Measurements from ENCODE around the gene ANAPC15.
A peak's percentile ranks its signal among the peaks of the same experiment; 100 is the strongest.

ANAPC15 gene

GRCh38 chr11:72085621-72086351 is 26.7 kb downstream of the ANAPC15 start:
- no peak for DNase-seq (ENCODE audit: low read depth, low spot score)

DNA sequence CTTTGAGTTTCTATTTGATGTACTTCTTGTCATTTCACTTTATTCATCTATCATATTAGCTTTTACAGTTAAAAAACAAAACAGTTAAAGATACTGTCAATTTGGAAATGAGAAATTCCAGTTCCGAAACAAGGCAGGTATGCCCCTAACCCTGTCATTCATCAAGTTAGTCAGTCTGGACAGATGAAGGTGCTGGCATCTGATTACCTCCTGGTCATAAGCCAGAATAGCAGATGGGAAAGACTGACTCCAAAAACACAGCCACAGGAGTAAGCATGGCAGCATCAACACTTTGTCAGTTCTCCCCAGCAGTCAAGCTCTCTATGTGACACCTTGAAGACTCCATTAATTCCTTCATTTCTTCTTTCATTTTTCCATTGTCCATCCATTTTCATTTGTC is 27.5 kb downstream of the ANAPC15 start:
- DNase-seq (ENCODE audit: low read depth, low spot score), result no peak

DNA sequence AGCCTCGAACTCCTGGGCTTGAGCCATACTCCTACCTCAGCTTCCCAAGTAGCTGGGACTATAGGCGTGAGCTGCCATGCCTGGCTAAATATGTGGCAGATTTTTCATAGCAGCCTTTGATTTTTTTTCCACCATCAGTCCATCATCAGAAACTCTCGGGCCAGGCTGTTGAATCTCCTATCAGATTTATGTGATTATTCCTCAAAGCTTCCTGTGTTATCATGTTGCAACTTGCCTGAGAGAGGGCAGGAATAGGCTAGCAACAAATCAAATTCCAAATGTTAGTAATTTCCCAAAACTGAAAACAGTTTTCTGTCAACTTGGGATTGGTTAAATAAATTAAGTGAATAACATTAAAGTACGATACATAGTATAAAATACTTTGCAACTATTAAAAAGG is 28.4 kb downstream of the ANAPC15 start:
- no peak for DNase-seq (ENCODE audit: low read depth, low spot score)

GRCh38 chr11:72083414-72083813 is 29.1 kb downstream of the ANAPC15 start:
- DNase-seq (ENCODE audit: low read depth, low spot score), result no peak

DNA sequence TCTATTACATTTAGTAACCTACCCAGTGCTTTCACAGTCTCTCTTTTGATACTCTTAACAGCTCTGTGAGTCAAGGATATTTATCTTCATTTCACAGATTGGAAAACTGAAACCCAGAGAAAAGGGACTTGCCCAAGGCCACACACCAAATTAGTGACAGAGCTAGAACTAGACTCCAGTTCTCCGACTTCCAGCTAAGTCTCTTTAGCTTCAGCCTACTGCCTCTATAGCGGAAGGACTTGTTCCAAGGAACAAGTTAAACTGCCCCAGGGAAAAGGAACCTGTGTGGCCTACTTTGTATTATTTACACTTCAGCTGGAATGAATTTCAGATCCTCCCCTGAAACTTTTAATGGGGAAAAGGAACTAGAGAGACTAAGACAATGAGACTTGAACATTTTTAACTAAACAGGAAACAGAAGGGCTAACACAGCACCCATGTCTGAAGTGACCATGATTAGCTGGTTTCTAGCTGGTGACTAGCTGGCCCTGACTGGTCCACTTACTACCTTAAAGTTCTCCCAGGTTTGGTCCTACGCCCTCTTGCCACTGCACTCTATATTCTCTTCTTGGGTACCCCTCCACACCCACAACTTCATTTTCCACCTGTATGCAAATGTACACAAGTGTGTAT is 30.6 kb downstream of the ANAPC15 start:
- no peak for DNase-seq (ENCODE audit: low read depth, low spot score)

GRCh38 chr11:72081184-72081644 is 31.3 kb downstream of the ANAPC15 start:
- DNase-seq (ENCODE audit: low read depth, low spot score), result no peak

DNA sequence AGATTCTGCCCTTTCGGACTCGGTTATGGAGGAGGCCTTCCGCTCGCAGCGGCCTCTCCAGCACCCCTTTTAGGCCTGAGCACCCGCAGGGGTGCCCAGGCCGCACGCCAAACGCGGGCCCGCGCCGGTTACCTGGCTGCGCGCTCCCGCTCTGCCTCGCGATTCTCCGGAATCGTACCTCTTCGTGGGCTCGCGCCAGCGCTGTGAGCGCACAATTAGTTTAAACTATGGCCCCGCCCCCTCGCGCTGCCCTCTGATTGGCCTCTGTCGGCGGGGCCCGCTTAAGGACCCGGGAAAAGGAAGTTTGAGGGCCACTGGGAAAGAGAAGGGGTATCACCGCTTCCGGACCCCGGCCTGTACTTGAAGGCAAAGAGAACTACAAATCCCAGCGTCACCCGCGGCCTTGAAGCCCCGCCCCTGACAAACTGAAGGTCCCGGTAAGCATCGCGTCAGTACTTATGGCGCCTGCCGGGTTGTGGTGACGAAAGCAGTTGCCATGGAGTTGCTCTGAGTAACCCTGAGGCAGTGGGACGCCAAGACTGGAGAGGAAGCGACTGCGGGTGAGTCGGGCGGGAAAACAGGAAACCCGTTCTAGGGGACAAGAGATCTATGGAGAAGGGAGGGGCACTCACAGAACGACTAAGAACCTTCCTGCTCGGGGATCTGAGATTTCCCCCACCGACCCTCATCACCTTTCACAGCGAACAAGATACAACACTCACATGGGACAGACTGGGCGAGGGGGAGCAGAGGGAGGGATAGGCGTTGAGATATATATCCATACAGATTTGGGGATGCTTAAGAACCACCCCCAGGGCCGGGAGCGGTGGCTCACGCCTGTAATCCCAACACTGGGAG is 31.9 kb downstream of the ANAPC15 start, which contains the start of the genes LRRC51 and NUMA1:
TSS of gene LRRC51 (plus strand) at position 525 of the 858 bp plus-strand sequence. CDS start 8,234 bp downstream, outside the sequence.
TSS of gene NUMA1 (minus strand) at position 217 of the 858 bp plus-strand sequence. CDS start 44,599 bp downstream, outside the sequence.
- peak; percentile 99 for DNase-seq (ENCODE audit: low read depth, low spot score)

GRCh38 chr11:72079819-72080325 is 32.6 kb downstream of the ANAPC15 start:
- no peak for DNase-seq (ENCODE audit: low read depth, low spot score)

DNA sequence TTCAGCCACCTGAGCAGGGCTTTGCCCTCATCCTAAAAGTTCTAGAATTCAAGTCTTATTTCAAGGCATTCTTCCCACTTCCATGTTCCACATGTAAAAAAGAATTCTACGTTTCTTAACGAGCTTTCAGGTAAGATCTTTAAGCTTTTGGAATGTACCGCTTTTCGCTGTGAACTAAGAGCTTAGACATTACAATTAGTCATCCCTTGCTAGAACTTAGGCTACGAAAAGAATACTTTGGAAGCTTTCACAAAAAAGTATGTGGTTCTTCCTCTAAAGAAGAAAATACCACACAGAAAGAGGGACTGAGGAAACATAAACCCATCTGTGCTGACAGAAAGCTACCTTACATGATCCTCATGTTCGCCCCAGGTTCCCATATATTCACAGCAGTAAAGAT is 34.0 kb downstream of the ANAPC15 start:
- no peak for DNase-seq (ENCODE audit: low read depth, low spot score)

GRCh38 chr11:72075756-72076155 is 36.7 kb downstream of the ANAPC15 start:
- no peak for DNase-seq (ENCODE audit: low read depth, low spot score)

- no peak for DNase-seq (ENCODE audit: low read depth, low spot score)
These were observed 37.4 kb downstream of the ANAPC15 start for GRCh38 chr11:72075109-72075508.

DNA sequence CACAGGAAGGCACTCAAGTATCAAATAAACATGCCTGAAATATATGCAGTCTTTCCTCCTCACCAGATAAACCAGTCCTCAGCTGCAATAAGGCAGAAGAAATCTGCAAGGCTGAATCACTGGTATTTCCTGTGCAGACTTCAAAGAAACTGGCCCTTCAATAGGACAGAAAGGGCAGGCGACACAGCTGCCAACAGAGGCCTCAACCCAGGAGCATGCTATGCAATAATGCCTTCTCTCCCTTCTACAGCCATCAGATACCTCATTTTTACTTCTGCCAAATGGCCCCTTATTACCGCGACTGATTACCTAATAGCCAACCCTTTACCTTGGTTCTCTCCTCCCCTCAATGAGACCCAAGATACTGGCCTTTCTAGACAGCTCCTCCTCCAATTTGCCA is 40.1 kb downstream of the ANAPC15 start:
- DNase-seq (ENCODE audit: low read depth, low spot score), result no peak

GRCh38 chr11:72070491-72070890 is 42.0 kb downstream of the ANAPC15 start:
- DNase-seq (ENCODE audit: low read depth, low spot score), result no peak

GRCh38 chr11:72069787-72070251 is 42.7 kb downstream of the ANAPC15 start:
- DNase-seq (ENCODE audit: low read depth, low spot score), result no peak

DNA sequence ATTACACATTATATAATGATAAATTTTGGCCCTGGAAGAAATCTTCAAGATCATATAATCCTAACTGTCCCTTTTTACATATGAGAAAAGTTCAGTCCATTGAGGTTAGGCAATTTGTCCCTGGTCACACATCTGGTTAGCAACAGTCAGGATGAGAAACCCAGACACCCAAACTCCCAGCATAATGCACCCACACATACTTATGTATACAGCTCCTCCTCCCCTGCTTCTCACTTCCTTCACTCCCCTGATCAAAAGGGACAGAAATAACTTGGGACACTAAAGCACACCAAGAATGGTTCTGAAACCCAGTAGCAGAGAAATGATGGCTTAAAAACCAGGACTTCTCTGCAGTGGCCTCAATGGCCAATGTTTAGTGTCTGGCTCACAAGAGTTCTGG is 43.3 kb downstream of the ANAPC15 start:
- no peak for DNase-seq (ENCODE audit: low read depth, low spot score)

GRCh38 chr11:72067676-72068075 is 44.8 kb downstream of the ANAPC15 start:
- DNase-seq (ENCODE audit: low read depth, low spot score), result no peak

DNA sequence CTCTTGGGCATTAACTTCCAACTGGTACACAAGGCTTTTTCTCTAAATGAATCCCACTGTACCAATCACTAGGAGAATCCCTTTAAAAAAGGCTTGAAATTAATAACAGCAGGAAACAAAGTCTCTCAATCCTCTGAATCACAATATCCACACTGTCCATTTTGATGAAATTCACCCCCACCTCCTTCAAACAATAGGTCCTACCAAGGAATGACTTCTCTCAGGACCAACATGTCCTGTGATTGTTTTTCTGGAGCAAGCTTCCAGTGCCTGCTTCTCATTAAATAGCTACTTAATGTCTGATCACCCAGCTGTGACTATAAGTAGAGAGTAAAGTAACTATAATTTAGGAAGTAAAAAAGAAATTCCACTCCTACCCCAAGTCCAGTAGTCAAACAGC is 45.2 kb downstream of the ANAPC15 start:
- DNase-seq (ENCODE audit: low read depth, low spot score), result no peak

- DNase-seq (ENCODE audit: low read depth, low spot score), result no peak
These were observed 45.6 kb downstream of the ANAPC15 start for GRCh38 chr11:72066855-72067254.

DNA sequence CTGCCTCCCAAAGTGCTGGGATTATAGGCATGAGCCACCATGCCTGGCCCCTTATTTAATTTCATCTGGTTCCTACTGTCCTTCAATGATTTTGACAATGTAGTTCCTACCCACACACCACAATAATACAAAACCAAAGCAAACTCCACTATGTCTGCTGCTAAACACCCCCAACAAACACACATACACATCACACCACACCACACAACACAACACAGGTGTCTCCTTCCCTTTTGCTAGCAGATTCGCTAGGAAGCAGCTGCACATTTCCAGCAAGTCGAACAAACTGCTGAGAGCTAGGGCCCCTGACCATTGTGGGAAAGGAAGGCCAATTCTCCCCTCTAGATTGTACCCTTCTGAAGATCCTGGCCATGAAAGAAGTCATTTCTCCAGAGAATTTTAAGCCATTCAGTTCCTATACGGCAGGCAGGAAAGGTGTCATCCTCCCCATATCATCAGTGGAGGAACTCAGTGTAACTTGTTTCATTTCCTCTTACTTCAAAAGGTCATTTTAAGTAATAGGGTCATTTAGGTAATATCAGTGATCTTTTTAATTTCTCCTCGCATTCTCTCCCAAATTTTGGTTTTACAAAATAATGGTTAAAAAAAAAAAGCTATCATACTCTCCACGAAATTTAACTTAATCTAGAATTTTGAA is 50.6 kb downstream of the ANAPC15 start:
- no peak for DNase-seq (ENCODE audit: low read depth, low spot score)

All from iPS DF 19.7 (cell line).